GM12878 (cell line): ENCODE measurements around the gene IGF2BP2. TPM values are rescaled to one million over a fixed set of nuclear protein-coding genes. Genes with fewer than 3 reads are reported as not detected.

Experiments
- ATAC-seq: fragments of 200-7000 bp; cut with Tn5 transposase; 3 replicates; pipeline ENCODE4 v1.9.1; 2020; ENCODE audit warnings: mild to moderate bottlenecking, moderate library complexity
- BruUV-seq: library from RNA; stranded (reverse); fragments of 400-500 nt; replicated peaks from 2 replicates; lab custom pipeline; 2021; lab: Mats Ljungman, UMichigan
- CTCF ChIA-PET: fragments of 300-600 bp; sonication (Branson Sonifier 250); formaldehyde crosslinking; extraction: SDS; loops from one replicate; lab custom pipeline; 2021; ENCODE audit warnings: inconsistent platforms; lab: Yijun Ruan, JAX
- POLR2A ChIA-PET: fragments of 350-600 bp; formaldehyde crosslinking; extraction: SDS; loops from one replicate; lab custom pipeline; 2021; ENCODE audit warnings: inconsistent platforms; lab: Charles Lee
- RAD21 ChIA-PET: fragments of 300-600 bp; sonication (Branson Sonifier 250); formaldehyde crosslinking; loops from one replicate; lab custom pipeline; 2023; ENCODE audit warnings: antibody characterized with exemption; ENCODE audit not compliant: unreplicated experiment; lab: Charles Lee
- SMC1A ChIA-PET: fragments of 300-600 bp; sonication (Branson Sonifier 250); formaldehyde crosslinking; loops from one replicate; lab custom pipeline; 2023; ENCODE audit not compliant: unreplicated experiment, uncharacterized antibody; lab: Charles Lee
- DNase-seq: peaks from one replicate; pipeline ENCODE4 v3.0.0-alpha.2; 2011; ENCODE audit warnings: low read depth, low spot score
- FAIRE-seq: peaks from 3 replicates; lab custom pipeline; 2011; peaks lifted over from hg19 to GRCh38; lab: Jason Lieb, UNC
- H2AFZ ChIP-seq: 2 replicates; pipeline ENCODE4 v1.6.0; 2011; ENCODE audit warnings: low read depth, low read length, control low read depth; ENCODE audit not compliant: control insufficient read depth
- H3K27ac ChIP-seq: 2 replicates; pipeline ENCODE4 v1.5.1; 2011; ENCODE audit warnings: control low read depth; ENCODE audit not compliant: control insufficient read depth, insufficient read depth
- H3K27me3 ChIP-seq, 2 experiments: replicated peaks in 1 of 2; 2 replicates each; pipeline versions ENCODE4 v1.6.0 to v1.6.1; 2011; ENCODE audit warnings: low read length in 1 of 2; ENCODE audit not compliant: control insufficient read depth in 2 of 2, insufficient read depth in 2 of 2
- H3K36me3 ChIP-seq, 2 experiments: 2 replicates each; pipeline ENCODE4 v1.5.1; 2011; ENCODE audit warnings: low read length in 1 of 2; ENCODE audit not compliant: control insufficient read depth in 2 of 2, insufficient read depth in 2 of 2
- H3K4me1 ChIP-seq: 2 replicates; pipeline ENCODE4 v1.6.1; 2011; ENCODE audit warnings: mild to moderate bottlenecking, low read length, moderate library complexity, mixed read lengths; ENCODE audit not compliant: control insufficient read depth, insufficient read depth
- H3K4me2 ChIP-seq: 2 replicates; pipeline ENCODE4 v1.6.0; 2011; ENCODE audit warnings: control low read depth; ENCODE audit not compliant: control insufficient read depth, insufficient read depth
- H3K4me3 ChIP-seq: fragments of 200-600 bp; sonication (generic); 2 replicates; pipeline ENCODE4 v1.5.1; 2016
- H3K79me2 ChIP-seq: 2 replicates; pipeline ENCODE4 v1.6.0; 2011; ENCODE audit warnings: low read length; ENCODE audit not compliant: control insufficient read depth, insufficient read depth
- H3K9ac ChIP-seq: 2 replicates; pipeline ENCODE4 v1.8.0; 2011; ENCODE audit warnings: low read length, control low read depth, mixed read lengths; ENCODE audit not compliant: control insufficient read depth, insufficient read depth
- H3K9me3 ChIP-seq: replicated peaks from 3 replicates; pipeline ENCODE4 v1.5.1; 2011; ENCODE audit warnings: mild to moderate bottlenecking, low read length; ENCODE audit not compliant: control insufficient read depth, insufficient read depth
- H4K20me1 ChIP-seq: 2 replicates; pipeline ENCODE4 v1.6.0; 2011; ENCODE audit not compliant: control insufficient read depth, insufficient read depth
- ATF2 ChIP-seq: IDR thresholded peaks from 2 replicates; pipeline ENCODE4 v1.6.1; 2012; ENCODE audit warnings: low read length, inconsistent platforms
- ATF3 ChIP-seq: IDR thresholded peaks from 2 replicates; pipeline ENCODE4 v1.6.1; 2011; ENCODE audit warnings: low read depth, mild to moderate bottlenecking, low read length, moderate library complexity, borderline replicate concordance; ENCODE audit errors: extremely low read depth
- BHLHE40 ChIP-seq, 2 experiments: fragments of 450-650 bp in 1 of 2; IDR thresholded peaks; 2 replicates each; pipeline ENCODE4 v1.6.1; 2011 to 2017; ENCODE audit warnings: low read depth in 2 of 2, borderline replicate concordance in 1 of 2, improper control_type of control experiment in 1 of 2, low read length in 1 of 2, mild to moderate bottlenecking in 1 of 2
- EZH2 ChIP-seq: IDR thresholded peaks from 2 replicates; pipeline ENCODE4 v1.6.1; 2012; ENCODE audit warnings: low read depth, mild to moderate bottlenecking, control low read depth, inconsistent platforms, low read length, borderline replicate concordance; ENCODE audit not compliant: control insufficient read depth
- FOXK2 ChIP-seq: fragments of 450-650 bp; IDR thresholded peaks from 2 replicates; pipeline ENCODE4 v1.6.1; 2017; ENCODE audit warnings: mild to moderate bottlenecking, moderate library complexity
- GATAD2B ChIP-seq: fragments of 450-650 bp; conservative IDR thresholded peaks from 2 replicates; pipeline ENCODE4 v1.6.1; 2017; ENCODE audit warnings: low read depth, mild to moderate bottlenecking, moderate library complexity
- IKZF2 ChIP-seq, 2 experiments: fragments of 450-650 bp; IDR thresholded peaks; 2 replicates each; pipeline ENCODE4 v1.6.1; 2017; ENCODE audit warnings: mild to moderate bottlenecking in 2 of 2, moderate library complexity in 2 of 2
- JUND ChIP-seq: IDR thresholded peaks from 2 replicates; pipeline ENCODE4 v1.6.1; 2012; ENCODE audit warnings: low read depth, mild to moderate bottlenecking, low read length, improper control_type of control experiment, moderate library complexity
- KDM1A ChIP-seq: fragments of 200-600 bp; sonication (generic); IDR thresholded peaks from 2 replicates; pipeline ENCODE4 v1.6.1; 2016; ENCODE audit warnings: borderline replicate concordance
- POU2F2 ChIP-seq: IDR thresholded peaks from 3 replicates; pipeline ENCODE4 v1.6.1; 2011; ENCODE audit warnings: low read depth, mild to moderate bottlenecking, low read length, borderline replicate concordance
- RBBP5 ChIP-seq: fragments of 200-600 bp; sonication (generic); conservative IDR thresholded peaks from 2 replicates; pipeline ENCODE4 v1.6.1; 2016
- RFX5 ChIP-seq: IDR thresholded peaks from 2 replicates; pipeline ENCODE4 v1.6.1; 2011; ENCODE audit warnings: low read depth, low read length, improper control_type of control experiment
- SKIL ChIP-seq: fragments of 450-650 bp; IDR thresholded peaks from 2 replicates; pipeline ENCODE4 v1.6.1; 2017; ENCODE audit warnings: mild to moderate bottlenecking, low read depth, inconsistent platforms; ENCODE audit not compliant: poor library complexity, severe bottlenecking
- STAT3 ChIP-seq: IDR thresholded peaks from 2 replicates; pipeline ENCODE4 v1.6.1; 2011; ENCODE audit warnings: low read depth, low read length, improper control_type of control experiment
- YY1 ChIP-seq: IDR thresholded peaks from 2 replicates; pipeline ENCODE4 v1.6.1; 2011; ENCODE audit warnings: low read depth, mild to moderate bottlenecking, low read length
- WGBS: methylation state at CpG from one replicate; pipeline ENCODE4 v1.1.6; 2016; ENCODE audit warnings: low lambda C conversion rate; ENCODE audit not compliant: insufficient replicate concordance, insufficient coverage; ENCODE audit errors: missing lambda C conversion rate; 5-methylcytosine and 5-hydroxymethylcytosine counted together
- in situ Hi-C: fragments of 300-500 bp; cut with MboI; formaldehyde crosslinking; loops from 9 replicates; pipeline ENCODE4 v1.14.3; 2018; ENCODE audit warnings: mixed read lengths
- intact Hi-C: fragments of 100-400 bp; cut with micrococcal nuclease; formaldehyde crosslinking; loops from one replicate; pipeline ENCODE4 v1.14.2; 2022; ENCODE audit not compliant: unreplicated experiment
- polyA plus RNA-seq, 11 experiments: library from polyadenylated mRNA; depleted of rRNA in 4 of 11; unstranded in 6 of 11; stranded (reverse) in 5 of 11; fragments of >200 nt; fragmentation: Nextera tagmentation in 4 of 11; fragmentation: Illumina TruSeq in 1 of 11; extraction: Ambion mirVana in 4 of 11; extraction: Trizol in 1 of 11; gene quantifications; 1 replicate in 1 of 11; 2 replicates in 10 of 11; pipeline versions ENCODE4 v1.2.1 to v1.2.3, GENCODE V29; 2011 to 2016; ENCODE audit warnings: inconsistent platforms in 2 of 11, missing spikeins in 2 of 11, low read depth in 1 of 11
- total RNA-seq, 4 experiments: library from RNA; depleted of rRNA in 3 of 4; stranded (reverse); fragments of >200 nt in 3 of 4; fragmentation: Illumina TruSeq in 1 of 4; extraction: Trizol in 1 of 4; gene quantifications; 2 replicates each; pipeline versions ENCODE4 v1.2.1 to v1.2.3, GENCODE V29; 2013 to 2021

The IGF2BP2 gene
- total and polyA plus RNA-seq, 10 of the 15 experiments (the other 5 are each of a cell fraction or from before 2014, with no cell fraction given) = 0.25 to 0.72 TPM; not detected in 8

- Histone ChIP-seq H4K20me1 (no peaks in the 10 kb centered on the region; the same call in 1 of the 2 replicates), H3K4me2 (no peak overlapping the region), H3K9ac (no peak overlapping the region), H3K4me3 (no peak overlapping the region), H3K79me2 (no peaks in the 10 kb centered on the region), H3K27ac (no peak overlapping the region), H3K4me1 (no peaks in the 10 kb centered on the region), H3K9me3 (no peaks in the 10 kb centered on the region), H3K27me3 (no peaks in the 10 kb centered on the region; a peak in 1 of 4 replicates), H2AFZ (no peak overlapping the region), H3K36me3 (no peaks in the 10 kb centered on the region)
- 14% methylated on average over 2 of the region's 2 CpGs for WGBS
- ATAC-seq (no peak), FAIRE-seq (no peak), DNase-seq (no peak)
- RAD21 ChIA-PET = no interaction called here
- CTCF ChIA-PET = interaction anchor here (0.5 kb wide), 1 partner anchor 218 kb away, joined by 3 read pairs; no protein-coding TSS in a partner anchor
- SMC1A ChIA-PET = no interaction called here
- no TSS peak for BruUV-seq
- POLR2A ChIA-PET = no interaction called here
- in situ Hi-C loops (no loop called here), intact Hi-C loops (no loop called here)
- TF ChIP-seq KDM1A (no peak), RFX5 (no peak), SKIL (no peak), RBBP5 (no peak), STAT3 (no peak), ATF3 (no peak), IKZF2 (IDR thresholded peaks at IDR 0.05) (no peak), ATF2 (no peak), GATAD2B (no peak), BHLHE40 (IDR thresholded peaks at IDR 0.05; ENCODE audit: borderline replicate concordance in 1 of 2, low read depth in 2 of 2, low read length in 1 of 2) (no peak), YY1 (no peak), JUND (no peak), FOXK2 (no peak), EZH2 (no peak), POU2F2 (no peak)
Measured at GRCh38 chr3:185867650-185868049, 42.8 kb upstream of the IGF2BP2 start.
